ENCODE results near the gene AKAP7.

DNA sequence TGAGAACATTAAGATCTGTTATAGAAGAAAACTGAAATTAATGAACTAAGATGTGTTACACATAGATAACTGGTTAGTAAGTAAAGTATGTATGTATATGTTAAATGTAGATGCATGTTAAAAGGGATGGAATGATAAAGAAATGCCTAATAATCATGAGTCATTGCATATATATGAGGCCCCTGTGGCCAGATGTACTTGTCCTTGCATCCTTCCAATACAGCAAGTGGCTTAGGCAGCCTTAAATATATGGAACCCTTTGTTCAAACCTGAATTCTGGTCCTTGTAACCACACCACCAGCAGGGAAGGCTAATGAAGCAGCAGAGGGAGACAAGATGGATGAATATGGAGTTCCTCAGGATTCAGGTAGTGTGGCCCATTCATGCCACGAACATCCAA is 9.8 kb upstream of the AKAP7 start:
- TF ChIP-seq, protein P1, sequence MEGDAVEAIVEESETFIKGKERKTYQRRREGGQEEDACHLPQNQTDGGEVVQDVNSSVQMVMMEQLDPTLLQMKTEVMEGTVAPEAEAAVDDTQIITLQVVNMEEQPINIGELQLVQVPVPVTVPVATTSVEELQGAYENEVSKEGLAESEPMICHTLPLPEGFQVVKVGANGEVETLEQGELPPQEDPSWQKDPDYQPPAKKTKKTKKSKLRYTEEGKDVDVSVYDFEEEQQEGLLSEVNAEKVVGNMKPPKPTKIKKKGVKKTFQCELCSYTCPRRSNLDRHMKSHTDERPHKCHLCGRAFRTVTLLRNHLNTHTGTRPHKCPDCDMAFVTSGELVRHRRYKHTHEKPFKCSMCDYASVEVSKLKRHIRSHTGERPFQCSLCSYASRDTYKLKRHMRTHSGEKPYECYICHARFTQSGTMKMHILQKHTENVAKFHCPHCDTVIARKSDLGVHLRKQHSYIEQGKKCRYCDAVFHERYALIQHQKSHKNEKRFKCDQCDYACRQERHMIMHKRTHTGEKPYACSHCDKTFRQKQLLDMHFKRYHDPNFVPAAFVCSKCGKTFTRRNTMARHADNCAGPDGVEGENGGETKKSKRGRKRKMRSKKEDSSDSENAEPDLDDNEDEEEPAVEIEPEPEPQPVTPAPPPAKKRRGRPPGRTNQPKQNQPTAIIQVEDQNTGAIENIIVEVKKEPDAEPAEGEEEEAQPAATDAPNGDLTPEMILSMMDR (IDR thresholded peaks at IDR 0.05) = no peak
- no peak for TF ChIP-seq POLR2A (IDR thresholded peaks at IDR 0.05)

All from testis (tissue), 2 donors.